Measurements from ENCODE around the gene TLL2.

DNA sequence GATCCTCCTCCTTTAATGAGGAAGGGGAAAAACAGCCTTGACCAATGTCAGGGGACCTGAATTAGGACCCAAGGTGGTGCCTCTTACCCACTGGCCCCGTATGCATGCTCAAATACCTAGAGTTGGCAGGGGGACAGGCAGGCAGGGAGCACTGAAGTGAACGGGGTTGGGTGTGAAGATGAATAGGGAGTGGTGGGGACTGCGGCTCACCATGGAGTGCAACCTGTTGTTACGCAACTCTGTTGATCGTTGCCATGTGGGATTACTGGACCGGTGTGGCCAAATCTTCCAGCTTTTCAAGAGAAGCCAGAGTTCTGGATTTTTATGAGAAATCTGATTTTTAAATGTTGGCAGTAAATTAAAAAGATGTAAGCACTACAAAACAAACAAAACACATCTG, 48.1 kb downstream of the TLL2 start:
- TF ChIP-seq, protein P1, sequence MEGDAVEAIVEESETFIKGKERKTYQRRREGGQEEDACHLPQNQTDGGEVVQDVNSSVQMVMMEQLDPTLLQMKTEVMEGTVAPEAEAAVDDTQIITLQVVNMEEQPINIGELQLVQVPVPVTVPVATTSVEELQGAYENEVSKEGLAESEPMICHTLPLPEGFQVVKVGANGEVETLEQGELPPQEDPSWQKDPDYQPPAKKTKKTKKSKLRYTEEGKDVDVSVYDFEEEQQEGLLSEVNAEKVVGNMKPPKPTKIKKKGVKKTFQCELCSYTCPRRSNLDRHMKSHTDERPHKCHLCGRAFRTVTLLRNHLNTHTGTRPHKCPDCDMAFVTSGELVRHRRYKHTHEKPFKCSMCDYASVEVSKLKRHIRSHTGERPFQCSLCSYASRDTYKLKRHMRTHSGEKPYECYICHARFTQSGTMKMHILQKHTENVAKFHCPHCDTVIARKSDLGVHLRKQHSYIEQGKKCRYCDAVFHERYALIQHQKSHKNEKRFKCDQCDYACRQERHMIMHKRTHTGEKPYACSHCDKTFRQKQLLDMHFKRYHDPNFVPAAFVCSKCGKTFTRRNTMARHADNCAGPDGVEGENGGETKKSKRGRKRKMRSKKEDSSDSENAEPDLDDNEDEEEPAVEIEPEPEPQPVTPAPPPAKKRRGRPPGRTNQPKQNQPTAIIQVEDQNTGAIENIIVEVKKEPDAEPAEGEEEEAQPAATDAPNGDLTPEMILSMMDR (IDR thresholded peaks at IDR 0.05): no peak
- TF ChIP-seq POLR2A (IDR thresholded peaks at IDR 0.05): no peak
